ENCODE measurements around the gene TF. TPM values are rescaled to one million over a fixed set of nuclear protein-coding genes. Genes with fewer than 3 reads are reported as not detected.
"Not testable (repeated sequence)": the region's sequence is repeated elsewhere in the genome, so short reads cannot be mapped to it uniquely, and the experiment has no call there.

TF gene
- polyA plus RNA-seq, 3 donors from 2014 or later: not detected

DNA sequence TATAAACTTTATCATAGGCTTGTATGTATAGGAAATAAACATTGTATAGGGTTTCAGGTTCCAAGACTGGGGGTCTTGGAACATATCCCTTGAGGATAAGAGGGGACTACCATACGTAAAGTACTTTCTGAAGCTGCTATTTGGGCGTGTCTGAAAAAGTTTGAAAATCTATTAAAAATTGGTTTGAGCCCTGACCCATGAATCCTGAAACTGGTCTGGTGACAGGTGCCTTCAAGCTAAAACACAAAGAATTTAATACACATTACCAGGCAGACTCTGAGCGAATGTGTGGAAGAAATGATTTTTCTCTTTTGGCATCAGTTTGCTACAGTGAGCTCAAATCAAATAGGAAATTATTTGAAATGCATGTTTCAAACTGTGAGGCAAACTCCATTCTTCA, 16.3 kb downstream of the TF start:
- H3K9me3 Mint-ChIP-seq: peaks cover 0 to 3% (median 0%) of the 10 kb centered on the region in 6 donors
- DNase-seq: no peak
- H3K36me3 Mint-ChIP-seq: no peaks in the 10 kb centered on the region
- no peak overlapping the region for H3K4me3 Mint-ChIP-seq
- H3K27me3 Mint-ChIP-seq (ENCODE audit: low read depth in 3 of 3): peaks cover 2 to 5% (median 3%) of the 10 kb centered on the region in 3 donors
- H3K4me1 Mint-ChIP-seq: no peaks in the 10 kb centered on the region
- no peak overlapping the region for H3K27ac Mint-ChIP-seq

DNA sequence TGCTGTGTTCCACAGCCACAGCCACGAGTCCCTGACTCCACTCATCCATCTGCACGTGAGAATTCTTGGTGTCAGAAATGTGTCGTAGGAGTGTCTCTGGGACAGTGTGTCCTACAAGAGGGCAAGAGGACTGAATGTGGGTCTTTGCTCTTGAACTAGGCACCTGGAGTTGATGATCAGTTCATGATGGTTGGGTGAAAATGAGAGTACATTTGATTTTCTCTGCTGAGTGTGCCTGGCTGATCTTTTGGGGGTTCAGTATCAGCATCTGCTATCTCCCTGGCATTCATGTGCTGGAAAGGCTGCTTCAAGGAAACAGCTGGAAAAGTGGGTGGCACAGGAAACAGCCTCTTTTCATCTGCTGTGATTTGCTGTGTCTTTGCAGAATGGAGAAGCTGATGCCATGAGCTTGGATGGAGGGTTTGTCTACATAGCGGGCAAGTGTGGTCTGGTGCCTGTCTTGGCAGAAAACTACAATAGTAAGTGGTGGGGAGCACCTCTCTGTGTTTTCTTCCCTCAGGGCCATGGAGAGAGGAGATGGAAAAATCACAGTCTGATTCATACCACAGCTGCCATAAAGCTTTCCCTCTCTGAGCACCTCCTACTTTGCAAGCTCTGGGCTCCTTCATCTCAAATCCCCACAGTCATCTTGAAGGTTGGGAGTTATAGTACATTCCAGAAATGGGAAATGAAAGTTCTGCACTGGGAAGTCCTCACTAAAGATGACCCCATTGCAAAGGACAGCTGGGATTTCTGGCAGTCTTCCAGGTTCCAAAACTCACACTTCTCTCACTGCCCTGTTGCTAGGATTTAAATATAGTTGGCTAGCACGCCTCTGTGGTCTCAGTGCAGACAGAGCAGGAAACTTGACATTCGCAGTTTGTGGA, 17.8 kb downstream of the TF start:
- Mint-ChIP-seq H3K27ac (no peak overlapping the region), H3K4me1 (no peaks in the 10 kb centered on the region), H3K9me3 (peaks cover 0 to 3% (median 0%) of the 10 kb centered on the region in 6 donors), H3K36me3 (no peaks in the 10 kb centered on the region), H3K27me3 (ENCODE audit: low read depth in 3 of 3) (peaks cover 2 to 5% (median 3%) of the 10 kb centered on the region in 3 donors), H3K4me3 (no peak overlapping the region)
- no peak for DNase-seq

DNA sequence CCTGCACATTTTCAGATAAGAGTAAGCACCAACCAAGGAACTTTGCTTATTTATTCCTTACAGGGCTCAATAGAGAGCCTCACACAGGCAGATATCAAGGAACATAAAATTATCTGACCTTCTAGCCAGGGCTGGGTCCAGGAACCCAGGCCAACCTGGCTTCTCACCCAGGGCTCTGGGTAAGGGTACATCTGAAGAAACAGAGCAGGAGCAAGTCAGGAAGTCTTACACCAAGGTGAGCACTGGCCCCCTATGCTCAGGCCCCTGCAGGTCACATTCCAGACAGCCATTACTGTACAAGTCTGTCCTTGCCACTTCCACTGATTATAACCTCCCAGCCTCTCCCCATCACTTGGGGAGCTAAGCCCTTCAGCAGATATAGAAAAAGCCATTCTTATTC, 19.1 kb downstream of the TF start:
- Mint-ChIP-seq H3K36me3 (no peaks in the 10 kb centered on the region), H3K4me3 (no peak overlapping the region), H3K4me1 (no peaks in the 10 kb centered on the region), H3K27me3 (ENCODE audit: low read depth in 3 of 3) (peaks cover 2 to 5% (median 3%) of the 10 kb centered on the region in 3 donors), H3K9me3 (peaks cover 0 to 3% (median 0%) of the 10 kb centered on the region in 6 donors), H3K27ac (no peak overlapping the region)
- DNase-seq: no peak

DNA sequence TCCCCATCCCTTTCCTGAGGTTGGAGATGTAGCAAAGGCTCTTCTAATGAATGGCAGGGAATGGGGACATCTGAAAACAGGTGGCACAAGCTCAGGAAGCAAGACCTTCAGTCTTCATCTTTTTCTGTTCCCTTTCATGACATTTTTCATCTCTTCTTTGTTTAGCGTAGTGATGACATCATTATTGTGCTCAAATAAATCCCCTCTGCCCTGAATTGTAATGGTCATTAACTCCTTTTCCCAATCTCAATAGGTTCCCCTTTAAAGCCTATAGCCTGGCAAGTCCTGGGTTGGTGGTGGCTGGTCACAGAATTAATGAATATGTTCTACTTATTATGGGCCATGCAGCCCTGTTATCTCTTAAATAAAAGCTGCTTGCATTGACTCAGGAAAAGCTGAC, 21.4 kb downstream of the TF start:
- Mint-ChIP-seq H3K4me3 (no peak overlapping the region), H3K4me1 (no peaks in the 10 kb centered on the region), H3K9me3 (peaks cover 0 to 3% (median 0%) of the 10 kb centered on the region in 6 donors), H3K27ac (no peak overlapping the region), H3K36me3 (no peaks in the 10 kb centered on the region), H3K27me3 (ENCODE audit: low read depth in 3 of 3) (peaks cover 2 to 8% (median 5%) of the 10 kb centered on the region in 3 donors)
- no peak for DNase-seq

DNA sequence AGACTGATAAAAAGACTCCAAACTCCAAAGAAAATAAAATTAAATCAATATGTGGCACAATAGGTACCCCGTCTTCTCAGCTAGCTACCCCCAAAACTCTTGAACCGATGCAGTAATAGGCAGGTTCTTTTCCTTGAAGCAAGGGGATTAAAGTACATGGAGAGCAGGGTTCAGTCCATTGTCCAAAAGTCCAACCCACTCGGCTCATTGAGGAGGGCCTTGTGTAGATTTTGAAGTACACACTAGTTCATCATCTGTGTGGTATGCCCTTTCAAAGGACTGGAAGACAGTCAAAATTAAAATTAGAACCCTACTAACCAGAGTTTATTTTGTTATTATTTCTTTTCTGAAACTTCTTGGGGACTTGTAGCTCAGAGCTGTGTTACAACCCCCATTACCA, 23.3 kb downstream of the TF start:
- peaks cover 0 to 2% (median 0%) of the 10 kb centered on the region in 6 donors for H3K9me3 Mint-ChIP-seq
- no peak overlapping the region for H3K27ac Mint-ChIP-seq
- H3K36me3 Mint-ChIP-seq: no peaks in the 10 kb centered on the region
- no peaks in the 10 kb centered on the region for H3K4me1 Mint-ChIP-seq
- H3K27me3 Mint-ChIP-seq (ENCODE audit: low read depth in 3 of 3): peaks cover 5 to 6% (median 6%) of the 10 kb centered on the region in 3 donors
- DNase-seq: no peak
- no peak overlapping the region for H3K4me3 Mint-ChIP-seq

DNA sequence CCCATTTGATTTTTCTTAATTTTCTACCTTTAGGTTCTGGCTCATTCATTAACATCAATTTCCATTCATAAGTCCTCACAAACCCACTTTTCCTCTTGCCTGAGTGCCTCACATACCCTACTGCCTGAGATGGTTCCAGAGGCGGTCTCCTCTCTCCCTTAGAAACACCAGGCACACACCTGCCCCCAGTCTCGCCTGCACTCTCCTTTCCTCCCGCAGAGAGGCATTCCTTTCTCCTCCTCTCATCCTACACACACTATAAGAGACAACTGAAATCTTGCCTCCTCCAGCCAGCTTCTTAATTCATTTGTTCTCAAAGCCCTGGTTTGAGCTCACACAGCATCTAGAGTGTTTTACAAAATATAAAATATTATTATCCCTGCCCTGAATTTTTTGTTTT, 27.5 kb downstream of the TF start:
- Mint-ChIP-seq H3K4me3 (no peak overlapping the region), H3K27ac (no peak overlapping the region), H3K27me3 (ENCODE audit: low read depth in 3 of 3) (peaks cover 2 to 8% (median 4%) of the 10 kb centered on the region in 3 donors), H3K9me3 (peaks cover 0 to 2% (median 0%) of the 10 kb centered on the region in 6 donors), H3K4me1 (no peaks in the 10 kb centered on the region), H3K36me3 (no peaks in the 10 kb centered on the region)
- no peak for DNase-seq

DNA sequence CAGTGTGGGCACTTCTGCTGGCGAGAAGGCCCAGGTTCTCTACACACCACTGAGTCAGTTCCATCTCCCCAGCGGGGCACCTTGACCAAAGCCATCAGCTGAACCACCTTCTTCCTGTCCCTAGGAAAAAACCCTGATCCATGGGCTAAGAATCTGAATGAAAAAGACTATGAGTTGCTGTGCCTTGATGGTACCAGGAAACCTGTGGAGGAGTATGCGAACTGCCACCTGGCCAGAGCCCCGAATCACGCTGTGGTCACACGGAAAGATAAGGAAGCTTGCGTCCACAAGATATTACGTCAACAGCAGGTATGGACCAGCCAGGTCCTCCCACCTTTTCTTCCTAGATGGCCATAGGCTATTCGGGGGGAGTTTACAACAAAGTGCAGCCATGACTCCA, 29.1 kb downstream of the TF start:
- DNase-seq: no peak
- Mint-ChIP-seq H3K27ac (no peak overlapping the region), H3K27me3 (ENCODE audit: low read depth in 3 of 3) (peaks cover 2 to 9% (median 4%) of the 10 kb centered on the region in 3 donors), H3K4me3 (no peak overlapping the region), H3K4me1 (no peaks in the 10 kb centered on the region), H3K9me3 (peaks cover 0 to 2% (median 0%) of the 10 kb centered on the region in 6 donors), H3K36me3 (no peaks in the 10 kb centered on the region)

DNA sequence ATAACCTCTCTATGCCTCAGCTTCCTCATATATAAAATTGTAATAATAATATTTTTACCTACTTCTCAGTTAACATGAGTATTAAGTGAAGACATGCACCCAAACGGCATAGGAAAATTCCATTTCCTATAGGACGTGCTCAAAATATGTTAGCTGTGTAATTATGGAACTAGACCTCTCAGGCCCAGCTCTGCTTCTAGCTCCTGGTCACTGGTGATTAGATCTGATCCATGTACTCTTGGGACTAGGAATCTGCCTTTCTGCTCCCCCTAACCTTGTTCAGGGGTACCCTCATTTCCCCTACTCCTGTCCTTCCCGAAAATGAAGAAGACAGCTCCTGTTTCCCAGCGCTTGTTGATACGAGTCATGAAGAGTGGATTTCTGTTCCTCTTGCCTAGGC, 29.6 kb downstream of the TF start:
- no peak overlapping the region for H3K4me3 Mint-ChIP-seq
- H3K36me3 Mint-ChIP-seq: no peaks in the 10 kb centered on the region
- H3K27ac Mint-ChIP-seq: no peak overlapping the region
- H3K4me1 Mint-ChIP-seq: no peaks in the 10 kb centered on the region
- H3K9me3 Mint-ChIP-seq: peaks cover 0 to 2% (median 0%) of the 10 kb centered on the region in 6 donors
- H3K27me3 Mint-ChIP-seq (ENCODE audit: low read depth in 3 of 3): peaks cover 2 to 8% (median 4%) of the 10 kb centered on the region in 3 donors
- DNase-seq: no peak

DNA sequence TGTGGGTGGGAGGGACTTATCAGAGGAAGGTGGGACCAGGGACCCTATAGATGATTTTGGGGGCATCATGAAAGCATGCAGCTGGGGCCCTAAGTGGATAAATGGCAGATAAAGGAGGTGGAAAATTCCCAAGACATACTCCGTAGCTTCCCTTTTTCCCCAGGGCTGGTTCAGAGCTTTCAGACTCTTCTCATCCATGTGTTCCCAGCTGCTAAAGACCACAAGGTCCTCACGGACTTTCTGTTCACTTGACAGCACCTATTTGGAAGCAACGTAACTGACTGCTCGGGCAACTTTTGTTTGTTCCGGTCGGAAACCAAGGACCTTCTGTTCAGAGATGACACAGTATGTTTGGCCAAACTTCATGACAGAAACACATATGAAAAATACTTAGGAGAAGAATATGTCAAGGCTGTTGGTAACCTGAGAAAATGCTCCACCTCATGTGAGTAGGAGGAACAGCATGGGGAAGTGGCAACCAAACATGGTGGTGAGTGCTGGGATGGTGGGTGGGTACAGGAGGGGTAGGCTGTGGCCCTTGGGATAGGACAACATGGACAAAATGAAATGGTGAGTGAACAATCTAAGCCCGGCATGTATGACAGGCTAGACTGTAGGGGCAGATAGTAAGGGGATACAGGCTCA, 30.7 kb downstream of the TF start:
- Mint-ChIP-seq H3K4me1 (no peaks in the 10 kb centered on the region), H3K27ac (no peak overlapping the region), H3K9me3 (peaks cover 0 to 2% (median 0%) of the 10 kb centered on the region in 6 donors), H3K4me3 (no peak overlapping the region), H3K27me3 (ENCODE audit: low read depth in 3 of 3) (peaks cover under 1 to 8% (median 4%) of the 10 kb centered on the region in 3 donors), H3K36me3 (no peaks in the 10 kb centered on the region)
- no peak for DNase-seq

DNA sequence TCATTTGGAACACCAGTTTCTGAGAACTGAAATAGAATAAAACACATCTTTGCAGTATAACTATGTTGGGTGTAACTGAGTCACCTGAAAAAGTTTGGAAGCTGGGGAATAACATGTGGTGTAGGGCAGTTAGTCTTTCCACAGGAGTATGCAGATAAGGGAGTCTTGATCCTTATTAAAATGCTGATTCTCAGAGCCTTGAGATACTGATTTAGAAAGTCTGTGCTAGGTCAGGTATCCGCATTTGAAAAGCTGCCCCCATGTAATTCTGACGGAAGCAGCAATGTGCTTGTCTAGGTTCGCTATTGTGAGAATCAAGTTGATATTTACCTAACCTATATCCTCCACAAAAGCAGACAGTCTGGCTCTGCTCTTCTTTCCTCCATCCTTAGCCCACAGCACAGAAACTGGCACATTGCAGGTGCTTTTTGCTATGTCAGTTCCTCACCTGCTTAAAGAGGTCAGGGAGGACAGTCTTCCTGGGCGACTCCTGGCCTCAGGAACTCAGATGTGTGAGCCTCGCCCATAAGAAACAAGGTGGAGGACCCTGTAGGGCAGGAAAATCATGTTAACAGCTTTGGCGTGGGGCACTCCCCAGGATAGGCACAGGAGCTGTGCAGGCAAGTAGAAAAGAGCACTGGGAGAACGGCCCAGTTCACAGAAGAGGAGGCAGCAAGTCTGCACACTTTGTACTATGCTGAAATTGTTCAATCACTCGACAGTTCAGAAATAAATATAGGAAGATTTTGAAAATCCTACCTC, 31.8 kb downstream of the TF start:
- H3K4me3 Mint-ChIP-seq: no peak overlapping the region
- no peak for DNase-seq
- H3K4me1 Mint-ChIP-seq: no peaks in the 10 kb centered on the region
- H3K36me3 Mint-ChIP-seq: no peaks in the 10 kb centered on the region
- peaks cover 2 to 10% (median 4%) of the 10 kb centered on the region in 3 donors for H3K27me3 Mint-ChIP-seq (ENCODE audit: low read depth in 3 of 3)
- no peak overlapping the region for H3K27ac Mint-ChIP-seq
- H3K9me3 Mint-ChIP-seq: peaks cover 0 to 2% (median 0%) of the 10 kb centered on the region in 6 donors

DNA sequence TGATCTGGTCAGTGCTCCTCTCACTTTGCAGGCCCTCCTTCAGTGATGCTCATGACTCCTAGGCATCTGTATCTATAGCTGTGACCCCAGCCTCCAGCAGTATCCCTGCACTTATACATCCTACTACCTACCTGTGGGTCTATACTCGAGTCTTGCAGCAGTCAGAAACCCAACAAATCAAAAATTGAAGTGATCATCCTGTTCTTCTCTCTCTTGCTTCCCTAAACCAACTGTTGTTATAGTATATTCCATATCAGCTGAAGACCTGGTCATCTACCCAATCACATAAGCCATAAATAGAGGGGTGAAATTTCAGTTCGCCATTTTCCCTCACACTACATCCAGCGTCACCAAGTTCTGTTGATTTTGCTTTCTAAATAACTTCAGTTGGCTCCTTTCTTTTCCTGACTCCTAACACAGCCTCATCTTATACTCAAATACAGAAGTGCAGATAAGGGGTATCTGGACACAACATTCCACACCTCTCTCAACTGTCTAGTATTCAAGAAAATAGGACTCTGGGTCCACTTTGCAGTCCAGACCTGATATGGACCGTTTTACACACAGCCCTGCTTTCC, 33.5 kb downstream of the TF start:
- Mint-ChIP-seq H3K36me3 (no peaks in the 10 kb centered on the region), H3K27ac (no peak overlapping the region), H3K9me3 (no peaks in the 10 kb centered on the region), H3K4me3 (no peak overlapping the region), H3K4me1 (no peaks in the 10 kb centered on the region), H3K27me3 (ENCODE audit: low read depth in 3 of 3) (peaks cover 0 to 10% (median 2%) of the 10 kb centered on the region in 3 donors)
- DNase-seq: no peak

DNA sequence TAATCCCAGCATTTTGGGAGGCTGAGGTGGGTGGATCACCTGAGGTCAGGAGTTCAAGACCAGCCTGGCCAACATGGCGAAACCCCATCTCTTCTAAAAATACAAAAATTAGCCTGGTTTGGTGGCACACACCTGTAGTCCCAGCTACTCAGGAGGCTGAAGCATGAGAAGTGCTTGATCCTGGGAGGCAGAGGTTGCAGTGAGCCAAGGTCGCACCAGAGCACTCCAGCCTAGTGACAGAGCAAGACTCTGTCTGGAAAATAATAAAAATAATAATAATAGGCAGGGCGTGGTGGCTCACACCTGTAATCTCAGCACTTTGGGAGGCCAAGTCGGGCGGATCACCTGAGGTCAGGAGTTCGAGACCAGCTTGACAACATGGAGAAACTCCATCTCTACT, 34.6 kb downstream of the TF start:
- H3K27me3 Mint-ChIP-seq (ENCODE audit: low read depth in 3 of 3); H3K9me3 Mint-ChIP-seq; H3K4me3 Mint-ChIP-seq; H3K4me1 Mint-ChIP-seq; H3K27ac Mint-ChIP-seq; H3K36me3 Mint-ChIP-seq; DNase-seq: not testable (repeated sequence)

DNA sequence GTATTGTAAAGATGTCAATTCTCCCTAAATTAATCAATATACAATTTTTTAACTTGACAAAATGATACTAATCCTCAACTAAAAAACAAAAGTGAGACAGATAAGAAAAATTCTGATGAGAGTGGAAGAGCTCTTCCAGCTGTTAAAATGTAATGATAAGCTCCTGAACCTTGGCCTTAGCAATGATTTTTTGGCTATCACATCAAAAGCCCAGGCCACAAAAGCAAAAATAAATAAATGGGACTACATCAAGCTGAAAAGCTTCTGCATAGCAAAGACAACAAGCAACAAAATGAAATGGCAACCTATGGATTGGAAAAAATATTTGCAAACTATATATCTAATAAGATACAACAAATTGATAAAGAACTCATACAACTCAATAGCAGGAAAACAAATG, 35.4 kb downstream of the TF start:
- no peak for DNase-seq
- no peak overlapping the region for H3K27ac Mint-ChIP-seq
- H3K36me3 Mint-ChIP-seq: no peaks in the 10 kb centered on the region
- H3K4me3 Mint-ChIP-seq: no peak overlapping the region
- no peaks in the 10 kb centered on the region for H3K4me1 Mint-ChIP-seq
- peaks cover 0 to 6% (median 2%) of the 10 kb centered on the region in 3 donors for H3K27me3 Mint-ChIP-seq (ENCODE audit: low read depth in 3 of 3)
- no peaks in the 10 kb centered on the region for H3K9me3 Mint-ChIP-seq

Data from immature natural killer cell (primary cell).